Measurements from ENCODE around the gene KCNH1.
"Not testable (repeated sequence)": the region's sequence is repeated elsewhere in the genome, so short reads cannot be mapped to it uniquely, and the experiment has no call there.

The KCNH1 gene

GRCh38 chr1:210669951-210670350, 464.0 kb downstream of the KCNH1 start:
- no peak for DNase-seq

- no peak for DNase-seq
These were observed 470.0 kb downstream of the KCNH1 start for GRCh38 chr1:210663730-210664573.

- DNase-seq = no peak
These were observed 471.5 kb downstream of the KCNH1 start for GRCh38 chr1:210662291-210663050.

GRCh38 chr1:210661520-210661919, 472.4 kb downstream of the KCNH1 start:
- not testable (repeated sequence) for DNase-seq

- no peak for DNase-seq
These were observed 476.1 kb downstream of the KCNH1 start for GRCh38 chr1:210657806-210658205.

- DNase-seq = no peak
These were observed 478.4 kb downstream of the KCNH1 start for GRCh38 chr1:210655511-210655910.

GRCh38 chr1:210654176-210654981, 479.6 kb downstream of the KCNH1 start:
- DNase-seq = no peak

- peak in 1 of 2 donors; percentile 9 for DNase-seq
These were observed 480.2 kb downstream of the KCNH1 start for GRCh38 chr1:210653771-210654170.

- no peak for DNase-seq
These were observed 481.5 kb downstream of the KCNH1 start for GRCh38 chr1:210652329-210652954.

GRCh38 chr1:210650403-210650802, 483.5 kb downstream of the KCNH1 start:
- no peak for DNase-seq

- no peak for DNase-seq
These were observed 485.2 kb downstream of the KCNH1 start for GRCh38 chr1:210648588-210649269.

- no peak for DNase-seq
These were observed 486.3 kb downstream of the KCNH1 start for GRCh38 chr1:210647406-210648333.

- DNase-seq = no peak
These were observed 487.7 kb downstream of the KCNH1 start for GRCh38 chr1:210646258-210646616.

- DNase-seq = no peak
These were observed 488.2 kb downstream of the KCNH1 start for GRCh38 chr1:210645582-210646257.

GRCh38 chr1:210641582-210641981, 492.4 kb downstream of the KCNH1 start:
- DNase-seq = no peak

GRCh38 chr1:210635108-210635507, 498.8 kb downstream of the KCNH1 start:
- DNase-seq = no peak

GRCh38 chr1:210633636-210634035, 500.3 kb downstream of the KCNH1 start:
- no peak for DNase-seq

- no peak for DNase-seq
These were observed 500.8 kb downstream of the KCNH1 start for GRCh38 chr1:210633140-210633539.

- DNase-seq = no peak
These were observed 502.5 kb downstream of the KCNH1 start for GRCh38 chr1:210631399-210631798.

GRCh38 chr1:210629276-210629675, 504.7 kb downstream of the KCNH1 start:
- no peak for DNase-seq
